HCT116 (cell line): ENCODE results near the gene SSRP1. TPM values are rescaled to one million over a fixed set of nuclear protein-coding genes. Genes with fewer than 3 reads are reported as not detected.

ENCODE experiments used
- ATAC-seq: fragments of 200-7000 bp; cut with Tn5 transposase; 2 replicates; pipeline ENCODE4 v1.9.1; 2020; ENCODE audit warnings: mild to moderate bottlenecking, moderate library complexity
- BruUV-seq: library from RNA; stranded (reverse); fragments of 400-500 nt; replicated peaks from 2 replicates; lab custom pipeline; 2021; lab: Mats Ljungman, UMichigan
- CTCF ChIA-PET: fragments of 300-600 bp; sonication (Branson Sonifier 250); formaldehyde crosslinking; loops from one replicate; lab custom pipeline; 2021; ENCODE audit warnings: antibody characterized with exemption; lab: Charles Lee
- POLR2A ChIA-PET: fragments of 300-600, 350-600 bp; sonication (Branson Sonifier 250); formaldehyde crosslinking; loops from one replicate; lab custom pipeline; 2021; ENCODE audit warnings: antibody characterized with exemption; lab: Charles Lee
- RAD21 ChIA-PET, 2 experiments: fragments of 300-600 bp; sonication (Branson Sonifier 250); formaldehyde crosslinking; loops; one replicate each; lab custom pipeline; 2023; ENCODE audit warnings: low total read pairs in 2 of 2; ENCODE audit not compliant: uncharacterized antibody in 2 of 2, unreplicated experiment in 2 of 2, low non-redundant PET in 1 of 2; lab: Charles Lee
- DNase-seq: peaks from one replicate; pipeline ENCODE4 v3.0.0-alpha.2; 2010; ENCODE audit warnings: low read depth, low spot score
- H2AFZ ChIP-seq: fragments of 200-600 bp; shearing (Covaris generic), sonication (generic); 2 replicates; pipeline ENCODE4 v1.6.1; 2017; ENCODE audit warnings: low read depth, mixed run types, mixed read lengths, antibody characterized with exemption, low read length; ENCODE audit not compliant: poor library complexity, severe bottlenecking
- H3K27ac ChIP-seq: 2 replicates; pipeline ENCODE4 v1.5.1; 2012; ENCODE audit warnings: low read depth, low read length
- H3K27me3 ChIP-seq: fragments of 200-600 bp; sonication (generic); 2 replicates; pipeline ENCODE4 v1.6.1; 2016; ENCODE audit warnings: mixed run types, low read length, mixed read lengths; ENCODE audit not compliant: insufficient read depth
- H3K36me3 ChIP-seq, 2 experiments: fragments of 200-500 bp in 1 of 2; fragments of 200-600 bp in 1 of 2; sonication (Bioruptor generic) in 1 of 2; sonication (generic) in 1 of 2; 2 replicates each; pipeline versions ENCODE4 v1.5.1 to v1.6.1; 2014 to 2016; ENCODE audit warnings: low read length in 2 of 2, inconsistent platforms in 1 of 2, mixed read lengths in 1 of 2, mixed run types in 1 of 2; ENCODE audit not compliant: insufficient read depth in 2 of 2, control insufficient read depth in 1 of 2
- H3K4me1 ChIP-seq, 2 experiments: fragments of 200-600 bp in 1 of 2; sonication (generic) in 1 of 2; 2 replicates each; pipeline versions ENCODE4 v1.5.1 to v1.6.1; 2012 to 2017; ENCODE audit warnings: low read length in 2 of 2, inconsistent platforms in 1 of 2, mild to moderate bottlenecking in 1 of 2, mixed read lengths in 1 of 2, mixed run types in 1 of 2, moderate library complexity in 1 of 2; ENCODE audit not compliant: insufficient read depth in 2 of 2, control insufficient read depth in 1 of 2
- H3K4me2 ChIP-seq: fragments of 200-600 bp; sonication (generic); 2 replicates; pipeline ENCODE4 v1.6.1; 2017; ENCODE audit warnings: mixed run types, low read length, mixed read lengths
- H3K4me3 ChIP-seq, 2 experiments: fragments of 200-600 bp in 1 of 2; sonication (generic) in 1 of 2; replicated peaks in 1 of 2; 2 replicates each; pipeline ENCODE4 v1.5.1; 2011 to 2016; ENCODE audit warnings: low read length in 2 of 2, control low read depth in 1 of 2, low read depth in 1 of 2, mild to moderate bottlenecking in 1 of 2, mixed read lengths in 1 of 2, mixed run types in 1 of 2
- H3K79me2 ChIP-seq: fragments of 200-600 bp; sonication (generic); 2 replicates; pipeline ENCODE4 v1.6.1; 2017; ENCODE audit warnings: mild to moderate bottlenecking, mixed run types, low read length, moderate library complexity, mixed read lengths; ENCODE audit not compliant: insufficient read depth
- H3K9ac ChIP-seq: fragments of 200-600 bp; sonication (generic); 2 replicates; pipeline ENCODE4 v1.6.1; 2016; ENCODE audit warnings: low read length, mixed read lengths
- H3K9me2 ChIP-seq: fragments of 200-600 bp; sonication (generic), shearing (Covaris generic); 2 replicates; pipeline ENCODE4 v1.6.1; 2017; ENCODE audit warnings: mixed run types, mild to moderate bottlenecking, moderate library complexity; ENCODE audit not compliant: insufficient read depth
- H3K9me3 ChIP-seq, 2 experiments: fragments of 200-500 bp in 1 of 2; fragments of 200-600 bp in 1 of 2; sonication (Bioruptor generic) in 1 of 2; sonication (generic) in 1 of 2; 2 replicates each; pipeline ENCODE4 v1.6.1; 2014 to 2017; ENCODE audit warnings: low read length in 2 of 2, mixed read lengths in 2 of 2, inconsistent platforms in 1 of 2, low read depth in 1 of 2, mild to moderate bottlenecking in 1 of 2, mixed run types in 1 of 2, moderate library complexity in 1 of 2; ENCODE audit not compliant: control insufficient read depth in 1 of 2, insufficient read depth in 1 of 2
- H4K20me1 ChIP-seq: fragments of 200-600 bp; sonication (generic), shearing (Covaris generic); 2 replicates; pipeline ENCODE4 v1.6.1; 2017; ENCODE audit warnings: mixed run types, mild to moderate bottlenecking, moderate library complexity; ENCODE audit not compliant: insufficient read depth
- CEBPB ChIP-seq: IDR thresholded peaks from 2 replicates; pipeline ENCODE4 v1.6.1; 2012; ENCODE audit warnings: low read depth
- EGR1 ChIP-seq: IDR thresholded peaks from 2 replicates; pipeline ENCODE4 v1.6.1; 2012; ENCODE audit warnings: low read depth
- FOSL1 ChIP-seq: IDR thresholded peaks from 2 replicates; pipeline ENCODE4 v1.6.1; 2012; ENCODE audit warnings: low read depth
- POLR2A ChIP-seq: IDR thresholded peaks from 2 replicates; pipeline ENCODE4 v1.7.0; 2011; ENCODE audit warnings: borderline replicate concordance; ENCODE audit not compliant: insufficient read depth, insufficient read length; ENCODE audit errors: extremely low read depth
- POLR2AphosphoS5 ChIP-seq: IDR thresholded peaks from 2 replicates; pipeline ENCODE4 v1.6.1; 2011; ENCODE audit warnings: mild to moderate bottlenecking, low read depth, low read length, moderate library complexity
- RAD21 ChIP-seq: IDR thresholded peaks from 2 replicates; pipeline ENCODE4 v1.6.1; 2012; ENCODE audit warnings: low read depth, mild to moderate bottlenecking
- SP1 ChIP-seq: IDR thresholded peaks from 2 replicates; pipeline ENCODE4 v1.6.1; 2012; ENCODE audit warnings: low read depth
- ZNF274 ChIP-seq: fragments of 200-500 bp; sonication (Bioruptor generic); IDR thresholded peaks from 2 replicates; pipeline ENCODE4 v1.6.1; 2014; ENCODE audit warnings: mild to moderate bottlenecking, low read depth, low read length, inconsistent platforms
- intact Hi-C: fragments of 100-400 bp; cut with micrococcal nuclease; formaldehyde crosslinking; loops from 2 replicates; pipeline ENCODE4 v1.10.0; 2022
- total RNA-seq: library from RNA; stranded (reverse); gene quantifications from one replicate; pipeline ENCODE4 v1.2.1, GENCODE V29; 2021; ENCODE audit not compliant: unreplicated experiment
- TF ChIP-seq, protein P1 (sequence below): IDR thresholded peaks from 2 replicates; pipeline ENCODE4 v1.6.1; 2012

Gene SSRP1
- total RNA-seq, 1 experiment from 2014 or later, result 260 TPM

DNA sequence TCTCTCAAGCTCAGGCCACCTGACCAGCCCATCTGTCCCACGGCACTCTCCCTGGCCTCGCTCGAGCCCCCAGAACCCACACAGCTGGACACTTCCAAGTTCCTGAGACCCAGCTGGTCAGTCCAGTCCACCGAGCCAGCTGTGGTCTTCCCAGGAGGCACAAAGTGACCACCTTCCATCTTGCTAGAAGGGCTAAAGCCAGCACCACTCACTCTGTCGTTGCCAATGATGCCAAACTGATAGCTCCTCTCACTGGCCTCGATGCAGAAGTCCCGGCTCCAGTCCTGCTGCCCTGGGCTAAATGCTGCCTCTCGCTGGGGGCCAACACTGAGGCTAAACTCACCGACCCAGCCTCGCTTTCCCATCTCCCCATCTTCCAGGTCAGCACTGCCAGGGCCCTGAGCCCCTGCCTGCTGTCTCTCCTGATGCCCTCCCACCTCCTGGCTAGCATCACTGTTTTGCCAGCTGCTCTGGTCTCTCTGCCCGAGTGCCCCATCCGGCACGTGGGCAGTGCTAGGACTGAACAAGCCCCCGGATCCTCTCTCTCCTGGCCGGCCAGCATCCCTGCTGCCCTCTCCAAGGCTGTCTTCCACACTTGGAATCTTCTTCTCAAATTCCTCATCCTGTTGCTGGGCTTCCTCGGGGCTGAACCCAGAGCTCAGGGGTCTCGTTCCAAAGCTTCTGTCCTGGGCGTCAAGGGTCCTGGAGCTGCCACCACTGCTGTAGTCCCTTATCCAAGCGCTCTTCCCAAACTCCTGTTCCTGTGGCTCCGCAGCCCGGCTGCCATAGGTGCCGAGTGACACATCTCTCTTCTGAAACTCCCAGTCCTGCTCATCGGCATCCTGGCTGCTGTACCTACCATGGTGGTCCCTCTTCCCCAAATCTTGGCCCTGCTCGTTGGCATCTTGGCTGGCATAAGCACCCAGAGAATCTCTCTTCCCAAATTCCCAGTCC, 26.3 kb downstream of the SSRP1 start:
- ChIA-PET CTCF (no interaction called here), RAD21 (no interaction called here), POLR2A (no interaction called here)
- TF ChIP-seq SP1 (no peak), POLR2AphosphoS5 (no peak), ZNF274 (no peak), FOSL1 (no peak), CEBPB (no peak), POLR2A (no peak)
- TF ChIP-seq, protein P1, sequence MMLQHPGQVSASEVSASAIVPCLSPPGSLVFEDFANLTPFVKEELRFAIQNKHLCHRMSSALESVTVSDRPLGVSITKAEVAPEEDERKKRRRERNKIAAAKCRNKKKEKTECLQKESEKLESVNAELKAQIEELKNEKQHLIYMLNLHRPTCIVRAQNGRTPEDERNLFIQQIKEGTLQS, result no peak
- DNase-seq (no peak), ATAC-seq (no peak)
- intact Hi-C loops, result no loop called here
- H3K4me2 ChIP-seq, result no peak overlapping the region
- peaks cover 10 to 13% of the 10 kb centered on the region in 2 experiments; a peak in 3 of 4 replicates for H3K36me3 ChIP-seq
- H3K79me2 ChIP-seq, result 0 out of 2 replicates have a peak, but pooled peaks cover 4% of the 10 kb centered on the region
- no peaks in the 10 kb centered on the region for H3K9me2 ChIP-seq
- no peak overlapping the region for H3K4me3 ChIP-seq
- H4K20me1 ChIP-seq, result no peaks in the 10 kb centered on the region
- no peak overlapping the region for H3K27ac ChIP-seq
- H3K9me3 ChIP-seq, result no peaks in the 10 kb centered on the region
- BruUV-seq, result no TSS peak
- H3K27me3 ChIP-seq, result no peaks in the 10 kb centered on the region
- no peak overlapping the region for H3K9ac ChIP-seq
- H2AFZ ChIP-seq, result no peak overlapping the region
- peaks cover 13 to 23% of the 10 kb centered on the region in 2 experiments for H3K4me1 ChIP-seq

DNA sequence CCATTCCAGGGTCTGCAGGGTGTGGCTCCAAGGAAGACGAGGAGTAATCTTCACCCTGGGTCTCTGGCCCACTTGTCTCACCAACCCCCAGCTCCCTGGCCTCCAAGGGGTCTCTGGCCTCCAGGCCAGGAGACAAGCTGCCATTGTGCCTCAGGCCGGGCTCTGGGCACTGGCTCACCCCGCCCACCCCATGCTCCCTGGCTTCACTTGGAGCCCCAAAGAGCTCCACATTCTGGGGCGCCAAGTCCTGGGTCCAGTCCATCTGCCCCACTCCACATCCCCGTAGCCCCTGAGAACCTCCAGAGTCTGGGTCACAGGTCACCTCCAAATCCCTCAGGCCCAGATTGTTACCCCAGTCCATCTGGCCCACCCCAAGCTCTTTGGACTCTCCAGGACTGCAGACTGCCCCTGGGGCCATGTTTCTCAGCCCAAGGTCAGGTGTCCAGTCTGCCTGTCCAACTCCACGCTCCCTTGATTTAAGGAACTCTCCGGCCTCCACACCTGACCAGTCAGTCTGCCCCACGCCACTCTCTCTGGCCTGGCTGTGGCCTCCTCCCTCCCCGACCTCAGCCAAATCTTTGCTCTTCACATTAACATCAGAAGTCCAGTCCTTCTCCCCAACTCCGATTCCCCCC, 27.1 kb downstream of the SSRP1 start:
- CTCF ChIA-PET, result no interaction called here
- intact Hi-C loops, result no loop called here
- no peak overlapping the region for H2AFZ ChIP-seq

More for the DNA sequence above, 27.1 kb downstream of the SSRP1 start:
- Histone ChIP-seq H3K36me3 (peaks cover 5 to 13% of the 10 kb centered on the region in 2 experiments; a peak in 2 of 4 replicates), H3K9ac (no peak overlapping the region), H3K4me2 (no peak overlapping the region), H3K79me2 (0 out of 2 replicates have a peak, but pooled peaks cover 4% of the 10 kb centered on the region), H3K9me2 (no peaks in the 10 kb centered on the region), H3K27me3 (no peaks in the 10 kb centered on the region), H3K9me3 (no peaks in the 10 kb centered on the region), H4K20me1 (no peaks in the 10 kb centered on the region), H3K4me1 (peaks cover 13 to 23% of the 10 kb centered on the region in 2 experiments), H3K27ac (no peak overlapping the region), H3K4me3 (no peak overlapping the region)
- ATAC-seq (no peak), DNase-seq (no peak)
- TF ChIP-seq RAD21, result no peak
- no peak for TF ChIP-seq SP1
- no peak for TF ChIP-seq EGR1
- BruUV-seq, result no TSS peak
- ChIA-PET RAD21 (no interaction called here), POLR2A (interaction anchor here (0.5 kb wide), 1 partner anchor 34 kb away, joined by 3 read pairs; no protein-coding TSS in a partner anchor)
